ENCODE results near the gene ZBTB32.
"Not testable (repeated sequence)": the region's sequence is repeated elsewhere in the genome, so short reads cannot be mapped to it uniquely, and the experiment has no call there.

The ZBTB32 gene

GRCh38 chr19:35722897-35723296 is 18.5 kb downstream of the ZBTB32 start:
- no peak for DNase-seq

GRCh38 chr19:35723671-35724070 is 19.3 kb downstream of the ZBTB32 start:
- DNase-seq = no peak

DNA sequence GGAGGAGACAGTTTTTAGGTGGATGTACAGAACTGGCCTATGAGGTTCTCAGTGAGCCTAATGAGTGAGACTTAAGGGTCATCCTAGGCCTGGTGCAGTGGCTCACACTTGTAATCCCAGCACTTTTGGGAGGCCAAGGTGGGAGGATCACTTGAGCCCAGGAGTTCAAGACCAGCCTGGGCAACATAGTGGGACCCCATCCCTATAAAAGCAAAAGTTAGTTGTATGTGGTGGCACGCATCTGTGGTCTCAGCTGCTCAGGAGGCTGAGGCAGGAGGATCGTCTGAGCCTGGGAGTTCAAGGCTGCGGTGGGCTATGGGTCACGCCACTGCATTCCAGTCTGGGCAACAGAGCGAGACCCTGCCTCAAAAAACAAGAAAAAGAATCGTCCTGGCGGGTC is 19.8 kb downstream of the ZBTB32 start:
- DNase-seq = not testable (repeated sequence)

DNA sequence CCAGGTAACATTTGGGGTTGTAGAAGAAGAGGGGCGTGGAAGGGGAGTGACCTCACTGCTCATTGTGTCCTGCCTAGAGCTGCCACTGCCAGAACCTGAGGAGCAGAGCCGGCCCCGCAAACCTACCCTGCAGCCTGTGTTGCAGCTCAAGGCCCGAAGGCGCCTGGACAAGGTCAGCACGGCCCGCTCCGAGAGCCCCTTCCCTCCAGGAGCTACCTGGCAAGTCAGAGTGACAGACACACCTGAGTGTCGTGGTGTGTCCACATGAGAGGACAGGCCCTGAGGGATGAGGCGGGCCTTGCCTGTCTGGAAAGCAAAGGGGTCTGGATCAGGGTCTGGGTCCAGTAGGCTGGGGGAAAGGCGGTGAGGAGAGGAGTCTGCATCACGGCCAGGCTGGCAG is 20.2 kb downstream of the ZBTB32 start:
- DNase-seq = no peak

- no peak for DNase-seq
Observed at GRCh38 chr19:35725216-35725861, 21.0 kb downstream of the ZBTB32 start.

DNA sequence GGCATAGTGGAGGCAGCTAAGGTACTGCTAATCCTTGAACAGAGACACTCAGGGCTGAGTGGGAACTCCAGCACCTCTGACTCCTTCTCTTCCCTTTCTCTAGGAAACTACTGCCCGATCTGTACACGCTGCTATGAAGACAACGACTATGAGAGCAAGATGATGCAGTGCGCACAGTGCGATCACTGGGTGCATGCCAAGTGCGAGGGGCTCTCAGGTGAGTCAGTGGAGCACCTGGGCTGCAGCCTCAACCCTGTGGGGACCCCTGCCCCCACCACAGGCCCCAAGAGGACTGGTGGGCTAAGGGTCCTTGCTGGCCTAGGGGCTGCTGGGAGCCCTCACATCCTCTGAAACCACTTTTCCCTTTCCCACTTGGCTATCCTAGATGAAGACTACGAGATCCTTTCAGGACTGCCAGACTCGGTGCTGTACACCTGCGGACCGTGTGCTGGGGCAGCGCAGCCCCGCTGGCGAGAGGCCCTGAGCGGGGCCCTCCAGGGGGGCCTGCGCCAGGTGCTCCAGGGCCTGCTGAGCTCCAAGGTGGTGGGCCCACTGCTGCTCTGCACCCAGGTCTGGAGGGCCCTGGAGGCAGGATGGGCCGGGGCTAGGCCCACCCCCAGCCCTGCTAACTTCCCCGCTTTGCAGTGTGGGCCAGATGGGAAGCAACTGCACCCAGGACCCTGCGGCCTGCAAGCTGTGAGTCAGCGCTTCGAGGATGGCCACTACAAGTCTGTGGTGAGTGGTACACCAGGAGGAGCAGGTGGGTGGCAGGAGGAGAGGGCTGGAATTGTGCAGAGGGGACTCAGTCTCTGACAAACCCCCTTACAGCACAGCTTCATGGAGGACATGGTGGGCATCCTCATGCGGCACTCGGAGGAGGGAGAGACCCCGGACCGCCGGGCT is 22.9 kb downstream of the ZBTB32 start:
- no peak for DNase-seq

- no peak for DNase-seq
Observed at GRCh38 chr19:35727956-35728706, 23.8 kb downstream of the ZBTB32 start.

GRCh38 chr19:35729021-35729420 is 24.7 kb downstream of the ZBTB32 start:
- no peak for DNase-seq

DNA sequence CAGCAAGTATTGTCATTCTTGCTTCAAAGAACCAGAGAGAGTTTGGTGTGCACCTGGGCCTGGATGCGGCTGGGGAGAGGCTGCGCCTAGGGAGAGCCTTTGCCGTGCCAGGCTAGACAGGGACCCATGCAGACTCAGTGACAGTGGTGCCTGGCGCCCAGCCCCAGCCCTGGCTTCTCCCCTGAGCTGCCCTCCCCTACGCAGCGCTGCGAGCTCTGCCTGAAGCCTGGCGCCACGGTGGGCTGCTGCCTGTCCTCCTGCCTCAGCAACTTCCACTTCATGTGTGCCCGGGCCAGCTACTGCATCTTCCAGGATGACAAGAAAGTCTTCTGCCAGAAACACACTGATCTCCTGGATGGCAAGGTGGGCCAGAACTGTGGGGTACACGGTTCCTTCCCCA is 25.4 kb downstream of the ZBTB32 start:
- DNase-seq = no peak

DNA sequence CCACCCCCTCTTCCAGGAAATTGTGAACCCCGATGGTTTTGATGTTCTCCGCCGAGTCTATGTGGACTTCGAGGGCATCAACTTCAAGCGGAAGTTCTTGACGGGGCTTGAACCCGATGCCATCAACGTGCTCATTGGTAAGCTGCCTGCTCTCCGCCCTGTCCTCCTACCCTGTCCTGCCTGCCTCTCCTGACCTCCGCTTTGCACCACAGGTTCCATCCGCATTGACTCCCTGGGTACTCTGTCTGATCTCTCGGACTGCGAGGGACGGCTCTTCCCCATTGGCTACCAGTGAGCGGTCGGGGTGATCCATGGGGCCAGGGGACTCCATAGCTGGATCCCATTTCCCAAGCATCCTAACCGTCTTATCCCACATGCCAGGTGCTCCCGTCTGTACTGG is 26.0 kb downstream of the ZBTB32 start:
- no peak for DNase-seq

- no peak for DNase-seq
Observed at GRCh38 chr19:35731353-35731752, 27.0 kb downstream of the ZBTB32 start.

- DNase-seq = no peak
Observed at GRCh38 chr19:35731779-35732405, 27.5 kb downstream of the ZBTB32 start.

DNA sequence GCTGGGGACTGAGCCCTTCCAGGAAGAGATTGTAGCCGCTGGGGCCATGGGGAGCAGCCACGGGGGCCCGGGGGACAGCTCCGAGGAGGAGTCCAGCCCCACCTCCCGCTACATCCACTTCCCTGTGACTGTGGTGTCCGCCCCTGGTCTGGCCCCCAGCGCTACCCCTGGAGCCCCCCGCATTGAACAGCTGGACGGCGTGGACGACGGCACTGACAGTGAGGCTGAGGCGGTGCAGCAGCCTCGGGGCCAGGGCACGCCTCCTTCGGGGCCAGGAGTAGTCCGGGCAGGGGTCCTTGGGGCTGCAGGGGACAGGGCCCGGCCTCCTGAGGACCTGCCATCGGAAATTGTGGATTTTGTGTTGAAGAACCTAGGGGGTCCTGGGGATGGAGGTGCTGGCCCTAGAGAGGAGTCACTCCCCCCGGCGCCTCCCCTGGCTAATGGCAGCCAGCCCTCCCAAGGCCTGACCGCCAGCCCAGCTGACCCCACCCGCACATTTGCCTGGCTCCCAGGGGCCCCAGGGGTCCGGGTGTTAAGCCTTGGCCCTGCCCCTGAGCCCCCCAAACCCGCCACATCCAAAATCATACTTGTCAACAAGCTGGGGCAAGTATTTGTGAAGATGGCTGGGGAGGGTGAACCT is 28.3 kb downstream of the ZBTB32 start:
- DNase-seq = no peak

DNA sequence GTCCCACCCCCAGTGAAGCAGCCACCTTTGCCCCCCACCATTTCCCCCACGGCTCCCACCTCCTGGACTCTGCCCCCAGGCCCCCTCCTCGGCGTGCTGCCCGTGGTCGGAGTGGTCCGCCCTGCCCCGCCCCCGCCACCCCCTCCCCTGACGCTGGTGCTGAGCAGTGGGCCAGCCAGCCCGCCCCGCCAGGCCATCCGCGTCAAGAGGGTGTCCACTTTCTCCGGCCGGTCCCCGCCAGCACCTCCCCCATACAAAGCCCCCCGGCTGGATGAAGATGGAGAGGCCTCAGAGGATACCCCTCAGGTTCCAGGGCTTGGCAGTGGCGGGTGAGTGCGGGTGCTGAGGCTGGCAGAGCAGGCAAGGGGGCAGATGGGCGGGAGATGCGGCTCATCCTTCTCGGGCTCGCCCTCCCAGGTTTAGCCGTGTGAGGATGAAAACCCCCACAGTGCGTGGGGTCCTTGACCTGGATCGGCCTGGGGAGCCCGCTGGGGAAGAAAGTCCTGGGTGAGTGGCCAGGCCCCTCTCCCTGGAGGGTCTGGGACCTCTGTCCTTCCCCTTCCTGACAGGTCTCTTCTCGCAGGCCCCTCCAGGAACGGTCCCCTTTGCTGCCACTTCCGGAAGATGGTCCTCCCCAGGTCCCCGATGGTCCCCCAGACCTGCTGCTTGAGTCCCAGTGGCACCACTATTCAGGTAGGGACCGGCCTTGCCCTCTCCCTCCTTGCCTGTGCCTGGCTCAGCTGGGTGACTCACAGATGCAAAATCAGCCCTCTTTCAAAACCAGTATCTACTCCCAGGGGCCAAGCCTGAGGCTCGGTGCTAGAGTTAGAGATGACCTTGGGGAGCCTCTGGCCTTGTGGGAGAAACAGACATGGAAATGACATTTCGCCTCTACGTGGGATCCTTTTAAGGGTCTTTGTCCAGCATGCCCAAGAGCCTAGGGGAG is 29.1 kb downstream of the ZBTB32 start:
- no peak for DNase-seq

GRCh38 chr19:35734273-35734672 is 29.9 kb downstream of the ZBTB32 start:
- no peak for DNase-seq

- no peak for DNase-seq
Observed at GRCh38 chr19:35734889-35735288, 30.5 kb downstream of the ZBTB32 start.

- no peak for DNase-seq
Observed at GRCh38 chr19:35736913-35737886, 32.8 kb downstream of the ZBTB32 start.

GRCh38 chr19:35738021-35738886 is 33.9 kb downstream of the ZBTB32 start:
- DNase-seq = no peak

- DNase-seq = no peak
Observed at GRCh38 chr19:35738887-35739229, 34.5 kb downstream of the ZBTB32 start.
